Measurements from ENCODE around the gene CHPF2. TPM values are rescaled to one million over a fixed set of nuclear protein-coding genes. Genes with fewer than 3 reads are reported as not detected.

Gene CHPF2
- total RNA-seq, 4 donors from 2014 or later = 33.9 to 82.4 (median 58.7) TPM

DNA sequence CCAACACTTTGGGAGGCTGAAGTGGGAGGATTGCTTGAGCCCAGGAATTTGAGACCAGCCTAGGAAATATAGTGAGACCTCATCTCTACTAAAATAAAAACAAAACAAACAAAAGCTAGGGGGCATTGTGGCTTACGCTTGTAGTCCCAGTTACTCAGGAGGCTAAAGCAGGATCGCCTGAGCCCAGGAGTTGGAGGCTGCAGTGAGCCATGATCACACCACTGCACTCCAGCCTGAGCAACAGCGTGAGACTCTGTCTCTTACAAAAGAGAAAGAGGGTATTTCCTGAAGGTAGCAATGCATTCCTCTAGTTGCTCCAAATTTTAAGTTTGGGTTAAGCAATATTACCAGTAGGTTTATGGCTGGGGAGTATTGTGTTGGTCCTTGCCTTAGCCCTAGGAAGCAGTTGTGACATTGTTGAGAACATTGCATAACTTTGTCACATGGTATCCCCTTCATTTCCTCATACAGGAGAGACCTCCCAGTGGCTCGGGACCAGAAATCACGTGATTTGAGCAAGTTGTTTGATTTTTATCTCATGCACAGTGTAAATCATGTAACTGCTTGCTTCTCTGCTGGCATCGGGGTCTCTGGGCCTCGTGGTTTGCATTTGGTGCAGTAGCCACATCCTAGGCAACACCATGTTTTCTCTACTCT lies 39.5 kb downstream of the CHPF2 start:
- H3K9me3 ChIP-seq = no peaks in the 10 kb centered on the region
- H3K4me3 ChIP-seq (replicated peaks in 1 of 3) = no peak overlapping the region
- DNase-seq = peak; percentile 48 to 55
- peak overlapping the region in 1 of 3 donors; percentile 7 for H3K27ac ChIP-seq
- WGBS, 2 donors = 49 to 57% methylated on average over 7 of the region's 7 CpGs
- TF ChIP-seq, protein P1, sequence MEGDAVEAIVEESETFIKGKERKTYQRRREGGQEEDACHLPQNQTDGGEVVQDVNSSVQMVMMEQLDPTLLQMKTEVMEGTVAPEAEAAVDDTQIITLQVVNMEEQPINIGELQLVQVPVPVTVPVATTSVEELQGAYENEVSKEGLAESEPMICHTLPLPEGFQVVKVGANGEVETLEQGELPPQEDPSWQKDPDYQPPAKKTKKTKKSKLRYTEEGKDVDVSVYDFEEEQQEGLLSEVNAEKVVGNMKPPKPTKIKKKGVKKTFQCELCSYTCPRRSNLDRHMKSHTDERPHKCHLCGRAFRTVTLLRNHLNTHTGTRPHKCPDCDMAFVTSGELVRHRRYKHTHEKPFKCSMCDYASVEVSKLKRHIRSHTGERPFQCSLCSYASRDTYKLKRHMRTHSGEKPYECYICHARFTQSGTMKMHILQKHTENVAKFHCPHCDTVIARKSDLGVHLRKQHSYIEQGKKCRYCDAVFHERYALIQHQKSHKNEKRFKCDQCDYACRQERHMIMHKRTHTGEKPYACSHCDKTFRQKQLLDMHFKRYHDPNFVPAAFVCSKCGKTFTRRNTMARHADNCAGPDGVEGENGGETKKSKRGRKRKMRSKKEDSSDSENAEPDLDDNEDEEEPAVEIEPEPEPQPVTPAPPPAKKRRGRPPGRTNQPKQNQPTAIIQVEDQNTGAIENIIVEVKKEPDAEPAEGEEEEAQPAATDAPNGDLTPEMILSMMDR (IDR thresholded peaks at IDR 0.05) = no peak
- no peak for TF ChIP-seq POLR2A (IDR thresholded peaks at IDR 0.05)
- H3K36me3 ChIP-seq = no peaks in the 10 kb centered on the region
- intact Hi-C loops (cut with DNase I) = no loop called here
- H3K27me3 ChIP-seq = no peaks in the 10 kb centered on the region
- H3K4me1 ChIP-seq = peaks cover 6 to 21% of the 10 kb centered on the region in 2 donors

DNA sequence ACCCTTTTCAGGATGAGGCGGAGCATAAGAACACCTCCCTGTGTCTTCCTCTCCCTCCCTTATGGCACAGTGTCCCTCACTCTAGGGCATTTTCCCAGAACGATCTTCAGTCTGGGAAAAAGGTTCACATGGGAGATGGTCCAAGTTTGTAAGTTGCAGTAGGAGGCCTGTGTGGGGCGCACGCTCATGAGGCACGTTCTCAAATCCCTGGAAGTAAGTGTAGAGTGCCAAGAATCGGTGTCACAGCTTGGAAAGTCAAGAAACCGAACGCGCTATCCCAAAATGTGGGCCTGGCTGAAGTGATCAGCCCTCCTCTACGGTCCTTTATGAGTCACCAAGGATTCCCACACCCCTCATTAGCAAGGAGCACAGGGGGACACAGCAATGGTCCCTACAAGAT lies 40.1 kb downstream of the CHPF2 start:
- TF ChIP-seq, protein P1 (IDR thresholded peaks at IDR 0.05) = no peak
- TF ChIP-seq POLR2A (IDR thresholded peaks at IDR 0.05) = no peak
- DNase-seq = no peak
- intact Hi-C loops (cut with DNase I) = no loop called here
- Histone ChIP-seq H3K27ac (peak overlapping the region in 1 of 3 donors; percentile 7), H3K36me3 (no peaks in the 10 kb centered on the region), H3K27me3 (no peaks in the 10 kb centered on the region), H3K4me1 (peaks cover 6 to 25% of the 10 kb centered on the region in 2 donors), H3K4me3 (replicated peaks in 1 of 3) (no peak overlapping the region), H3K9me3 (no peaks in the 10 kb centered on the region)
- WGBS, 2 donors = 63 to 81% methylated on average over 10 of the region's 10 CpGs

DNA sequence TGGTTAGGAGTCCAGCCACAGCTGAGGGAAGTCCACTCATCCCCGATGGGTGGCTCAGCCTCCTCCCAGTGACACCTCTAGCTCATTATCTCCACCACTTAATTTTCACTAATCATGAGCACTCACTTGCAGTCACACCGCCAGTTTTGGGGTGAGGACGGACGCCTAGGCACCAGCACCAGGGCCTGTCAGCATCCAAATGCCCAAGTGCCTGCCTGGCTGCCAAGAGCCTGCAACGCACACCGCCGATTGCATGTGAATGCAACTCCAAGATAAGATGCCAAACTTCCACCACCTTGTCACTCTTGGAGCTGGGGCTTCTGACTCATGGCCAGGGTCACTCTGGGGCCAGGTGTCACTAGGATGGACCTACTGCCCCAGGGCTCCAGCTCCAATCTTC lies 40.6 kb downstream of the CHPF2 start:
- 93 to 95% methylated on average over 5 to 7 of the region's 7 CpGs for WGBS, 2 donors

DNA sequence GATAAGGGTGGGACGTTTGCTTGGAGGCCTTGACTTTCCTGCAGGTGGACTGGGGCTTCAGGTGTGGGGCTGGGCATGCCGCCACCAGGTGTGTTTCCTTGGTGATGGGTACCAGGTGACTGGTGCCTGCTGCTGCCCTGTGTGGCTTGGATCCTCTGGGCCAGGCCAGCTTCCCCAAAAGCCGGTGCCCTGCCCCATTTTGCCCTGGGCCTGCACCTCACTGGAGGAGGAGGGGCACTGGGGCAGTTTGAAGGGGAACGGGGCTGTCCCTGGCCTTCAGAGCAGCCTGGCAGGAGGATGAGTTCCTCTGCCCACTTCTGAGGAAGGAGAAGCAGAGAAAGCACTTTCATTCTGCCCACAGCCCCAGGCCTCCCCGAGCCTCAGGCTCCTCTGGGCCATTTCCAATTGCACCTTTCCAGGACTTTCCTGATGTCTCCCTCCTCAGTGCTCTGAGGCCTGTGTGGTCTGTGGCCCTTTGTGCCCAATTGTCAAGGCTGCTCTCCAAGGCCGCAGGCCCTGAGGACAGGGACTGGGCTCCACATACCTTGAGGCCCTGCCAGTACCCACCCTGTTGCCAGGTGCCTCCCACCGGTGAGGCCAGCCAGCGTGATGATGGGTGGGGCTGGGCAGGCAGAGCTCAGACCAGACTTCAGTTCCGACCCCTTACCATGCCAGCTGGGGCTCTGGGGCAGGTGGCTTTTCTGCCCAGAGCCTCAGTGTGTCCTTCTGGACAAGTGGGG lies 41.5 kb downstream of the CHPF2 start:
- Histone ChIP-seq H3K27ac (no peak overlapping the region), H3K9me3 (no peaks in the 10 kb centered on the region), H3K36me3 (no peaks in the 10 kb centered on the region), H3K4me1 (peaks cover 6 to 27% of the 10 kb centered on the region in 2 donors), H3K27me3 (no peaks in the 10 kb centered on the region), H3K4me3 (replicated peaks in 1 of 3) (no peak overlapping the region)
- DNase-seq = no peak
- TF ChIP-seq, protein P1 (IDR thresholded peaks at IDR 0.05) = no peak
- TF ChIP-seq POLR2A (IDR thresholded peaks at IDR 0.05) = no peak
- WGBS, 2 donors = 80% methylated on average over 5 of the region's 9 CpGs
- intact Hi-C loops (cut with DNase I) = no loop called here

More for the DNA sequence above, 40.6 kb downstream of the CHPF2 start:
- no peak for DNase-seq
- intact Hi-C loops (cut with DNase I) = no loop called here
- Histone ChIP-seq H3K36me3 (no peaks in the 10 kb centered on the region), H3K4me3 (replicated peaks in 1 of 3) (no peak overlapping the region), H3K4me1 (peaks cover 6 to 27% of the 10 kb centered on the region in 2 donors), H3K9me3 (no peaks in the 10 kb centered on the region), H3K27me3 (no peaks in the 10 kb centered on the region), H3K27ac (no peak overlapping the region)
- no peak for TF ChIP-seq POLR2A (IDR thresholded peaks at IDR 0.05)
- TF ChIP-seq, protein P1 (IDR thresholded peaks at IDR 0.05) = no peak

DNA sequence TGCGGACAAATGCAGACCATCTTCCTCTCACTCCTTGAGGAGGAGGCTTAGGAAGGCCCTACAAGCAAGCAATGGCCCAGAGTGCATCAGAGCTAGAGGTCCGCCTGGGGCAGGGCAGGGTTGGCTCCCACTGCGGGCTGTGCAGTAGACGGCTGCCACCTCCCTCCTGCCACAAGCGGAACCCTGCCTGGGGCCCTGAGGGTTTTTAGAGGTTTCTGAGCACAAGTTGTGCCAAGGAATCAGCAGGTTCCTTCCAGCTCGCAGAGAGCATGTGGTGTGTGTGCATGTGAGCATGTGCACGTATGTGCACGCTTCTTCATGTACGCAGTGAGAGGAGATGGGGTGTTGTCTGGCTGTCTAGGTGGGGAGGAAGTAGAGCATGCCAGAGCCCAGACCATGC lies 42.1 kb downstream of the CHPF2 start:
- Histone ChIP-seq H3K27ac (no peak overlapping the region), H3K27me3 (no peaks in the 10 kb centered on the region), H3K36me3 (no peaks in the 10 kb centered on the region), H3K4me3 (replicated peaks in 1 of 3) (no peak overlapping the region), H3K4me1 (peaks cover 6 to 27% of the 10 kb centered on the region in 2 donors), H3K9me3 (no peaks in the 10 kb centered on the region)
- WGBS, 2 donors = 92 to 97% methylated on average over 5 to 8 of the region's 9 CpGs
- intact Hi-C loops (cut with DNase I) = no loop called here
- no peak for DNase-seq
- TF ChIP-seq, protein P1 (IDR thresholded peaks at IDR 0.05) = no peak
- TF ChIP-seq POLR2A (IDR thresholded peaks at IDR 0.05) = no peak

Data from thyroid gland (tissue), 4 donors.